AG04450 (cell line): ENCODE results near the gene CCL22. TPM values are rescaled to one million over a fixed set of nuclear protein-coding genes. Genes with fewer than 3 reads are reported as not detected.

Source experiments
- CTCF ChIA-PET: fragments of 300-600, 350-600 bp; formaldehyde crosslinking; extraction: SDS; loops from one replicate; lab custom pipeline; 2022; ENCODE audit warnings: antibody characterized with exemption, inconsistent platforms; lab: Charles Lee
- POLR2A ChIA-PET: fragments of 350-600 bp; formaldehyde crosslinking; extraction: SDS; loops from one replicate; lab custom pipeline; 2021; ENCODE audit warnings: antibody characterized with exemption, inconsistent platforms; lab: Yijun Ruan, JAX
- DNase-seq: peaks from one replicate; pipeline ENCODE4 v3.0.0-alpha.2; 2011; ENCODE audit warnings: low read depth, low spot score
- H3K27ac ChIP-seq: one replicate; pipeline ENCODE4 v1.5.1; 2012; ENCODE audit warnings: low read depth, low read length, control low read depth
- H3K27me3 ChIP-seq: one replicate; pipeline ENCODE4 v1.6.0; 2012; ENCODE audit warnings: low read length; ENCODE audit not compliant: control insufficient read depth, insufficient read depth
- H3K4me3 ChIP-seq: 2 replicates; pipeline ENCODE4 v1.5.1; 2011; ENCODE audit warnings: mild to moderate bottlenecking, low read depth, low read length, control low read depth
- H3K9me3 ChIP-seq: 2 replicates; pipeline ENCODE4 v1.5.1; 2012; ENCODE audit warnings: low read length; ENCODE audit not compliant: control insufficient read depth, insufficient read depth
- polyA plus RNA-seq: library from polyadenylated mRNA; depleted of rRNA; stranded (reverse); fragments of >200 nt; gene quantifications from 2 replicates; pipeline ENCODE4 v1.2.3, GENCODE V29; 2011
- TF ChIP-seq, protein P1 (sequence below): IDR thresholded peaks from 2 replicates; pipeline ENCODE4 v1.5.1; 2011; ENCODE audit warnings: low read depth, low read length, control low read depth, inconsistent platforms

The CCL22 gene
- polyA plus RNA-seq, 1 experiment = not detected

DNA sequence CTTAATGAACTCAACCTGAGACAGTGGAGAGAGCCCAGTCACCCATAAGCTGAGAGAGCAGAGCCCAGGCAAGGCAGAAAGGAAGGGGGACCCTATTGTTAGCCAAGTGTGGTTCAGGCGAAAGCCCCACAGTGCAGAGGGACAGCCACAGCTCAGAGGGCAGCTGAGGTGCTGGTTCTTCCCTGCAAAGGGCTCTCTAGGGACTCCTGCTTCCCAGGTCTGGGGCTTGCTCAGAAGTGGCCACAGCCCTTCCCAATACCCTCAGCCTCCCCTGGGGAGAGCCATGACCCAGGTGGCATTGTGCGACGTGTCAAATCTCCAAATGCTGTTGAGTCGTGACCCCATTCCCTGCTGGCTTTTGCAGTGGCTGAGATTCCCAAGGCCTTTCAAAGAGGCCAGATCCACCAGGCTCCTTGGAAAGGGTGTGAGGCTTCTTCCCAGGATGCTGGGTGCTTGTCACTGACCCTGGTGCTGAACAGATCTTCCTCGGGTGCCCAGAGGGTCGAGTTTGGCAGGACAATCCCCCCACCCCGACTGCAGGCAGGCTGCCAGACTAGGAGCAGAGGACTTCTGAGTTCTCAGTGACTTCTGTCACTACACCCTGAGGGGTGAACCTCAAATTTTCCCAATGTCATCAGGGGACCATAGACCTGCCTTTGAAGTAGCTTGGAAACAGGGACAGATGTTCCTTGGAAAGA is 43.5 kb downstream of the CCL22 start:
- no peak for DNase-seq
- TF ChIP-seq, protein P1, sequence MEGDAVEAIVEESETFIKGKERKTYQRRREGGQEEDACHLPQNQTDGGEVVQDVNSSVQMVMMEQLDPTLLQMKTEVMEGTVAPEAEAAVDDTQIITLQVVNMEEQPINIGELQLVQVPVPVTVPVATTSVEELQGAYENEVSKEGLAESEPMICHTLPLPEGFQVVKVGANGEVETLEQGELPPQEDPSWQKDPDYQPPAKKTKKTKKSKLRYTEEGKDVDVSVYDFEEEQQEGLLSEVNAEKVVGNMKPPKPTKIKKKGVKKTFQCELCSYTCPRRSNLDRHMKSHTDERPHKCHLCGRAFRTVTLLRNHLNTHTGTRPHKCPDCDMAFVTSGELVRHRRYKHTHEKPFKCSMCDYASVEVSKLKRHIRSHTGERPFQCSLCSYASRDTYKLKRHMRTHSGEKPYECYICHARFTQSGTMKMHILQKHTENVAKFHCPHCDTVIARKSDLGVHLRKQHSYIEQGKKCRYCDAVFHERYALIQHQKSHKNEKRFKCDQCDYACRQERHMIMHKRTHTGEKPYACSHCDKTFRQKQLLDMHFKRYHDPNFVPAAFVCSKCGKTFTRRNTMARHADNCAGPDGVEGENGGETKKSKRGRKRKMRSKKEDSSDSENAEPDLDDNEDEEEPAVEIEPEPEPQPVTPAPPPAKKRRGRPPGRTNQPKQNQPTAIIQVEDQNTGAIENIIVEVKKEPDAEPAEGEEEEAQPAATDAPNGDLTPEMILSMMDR = no peak
- CTCF ChIA-PET = no interaction called here
- Histone ChIP-seq H3K4me3 (no peak overlapping the region), H3K27ac (no peak overlapping the region), H3K9me3 (no peaks in the 10 kb centered on the region), H3K27me3 (peaks cover 45% of the 10 kb centered on the region)
- POLR2A ChIA-PET = interaction anchor here (0.7 kb wide), 1 partner anchor 244 kb away, joined by 3 read pairs; no protein-coding TSS in a partner anchor

DNA sequence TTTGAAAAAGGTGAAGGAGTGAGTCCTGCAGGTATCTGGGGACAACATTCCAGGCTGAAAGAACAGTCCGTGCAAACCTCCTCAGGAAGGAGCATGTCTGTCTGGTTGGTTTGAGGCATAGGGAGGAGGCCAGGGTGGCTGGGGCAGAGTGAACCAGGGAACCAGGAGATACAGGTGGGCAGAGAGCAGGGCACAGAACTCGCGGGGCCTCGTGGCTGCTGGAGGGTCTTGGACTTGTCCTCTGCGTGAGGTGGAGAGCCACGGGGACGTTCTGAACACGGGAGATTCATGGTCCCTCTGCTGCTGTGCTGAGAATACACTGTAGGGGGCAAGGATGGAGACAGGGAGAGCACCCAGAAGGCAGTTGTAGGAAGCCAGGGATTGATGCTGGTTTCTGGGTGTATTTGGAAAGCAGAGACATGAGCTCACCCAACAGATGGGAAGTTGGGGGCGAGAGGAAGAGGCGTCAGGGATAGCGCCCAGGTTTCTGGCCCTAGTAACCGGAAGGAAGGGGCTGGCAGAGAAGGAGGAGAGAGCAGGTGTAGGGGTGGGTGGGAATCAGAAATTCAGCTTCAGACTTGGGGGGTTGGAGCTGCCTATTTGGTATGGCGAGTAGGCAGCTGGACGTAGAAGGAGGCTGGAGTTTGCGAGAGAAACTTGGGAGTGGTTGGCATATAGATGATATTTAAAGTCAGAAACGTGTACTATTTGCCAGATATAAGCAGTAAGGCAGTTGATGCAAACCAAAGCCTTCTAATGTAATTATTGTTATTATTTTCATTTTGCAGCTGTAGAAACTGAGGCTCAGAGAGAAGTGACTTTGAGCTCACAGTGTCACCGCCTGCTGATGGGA is 45.6 kb downstream of the CCL22 start, which contains the start of gene CCL17:
TSS of gene CCL17 (plus strand) at position 803 of the 853 bp plus-strand sequence. CDS start 9,166 bp downstream, outside the sequence.
- DNase-seq = no peak
- H3K27ac ChIP-seq = no peak within 1 kb of the TSS

DNA sequence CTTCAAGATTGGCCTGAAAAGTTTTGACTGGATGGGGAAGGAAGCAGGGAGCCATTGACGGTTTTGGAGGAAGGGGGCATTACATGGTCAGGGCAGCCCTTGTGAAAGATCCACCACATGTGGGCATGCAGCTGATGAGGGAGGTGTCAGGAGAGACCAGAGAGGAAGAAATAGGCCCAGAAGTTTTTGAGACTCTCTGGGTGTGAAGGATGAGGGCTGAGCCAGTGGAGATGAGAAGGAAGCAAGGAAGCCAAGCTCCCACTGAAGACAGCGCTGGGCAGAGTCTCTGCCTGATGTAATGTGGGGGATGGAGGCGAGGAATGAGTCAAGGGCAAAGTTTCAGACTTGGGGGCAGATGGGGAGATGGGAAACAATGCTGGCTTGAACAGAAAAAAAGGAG is 46.5 kb downstream of the CCL22 start:
- DNase-seq = no peak
- TF ChIP-seq, protein P1 = no peak
- Histone ChIP-seq H3K27me3 (peaks cover 48% of the 10 kb centered on the region), H3K9me3 (no peaks in the 10 kb centered on the region), H3K4me3 (no peak overlapping the region), H3K27ac (no peak overlapping the region)
- CTCF ChIA-PET = interaction anchor here (1.5 kb wide), 1 partner anchor 13 kb away, joined by 13 read pairs; no protein-coding TSS in a partner anchor
- POLR2A ChIA-PET = no interaction called here

More for the DNA sequence above, 45.6 kb downstream of the CCL22 start, which contains the start of gene CCL17:
- ChIA-PET CTCF (interaction anchor here (1.5 kb wide), 1 partner anchor 14 kb away, joined by 13 read pairs; no protein-coding TSS in a partner anchor), POLR2A (interaction anchor here (0.6 kb wide), 1 partner anchor 83 kb away, joined by 4 read pairs; no protein-coding TSS in a partner anchor)
- no peak within 1 kb of the TSS for H3K4me3 ChIP-seq
- TF ChIP-seq, protein P1 = no peak
- peaks cover 48% of the 10 kb centered on the region for H3K27me3 ChIP-seq
- no peaks in the 10 kb centered on the region for H3K9me3 ChIP-seq

DNA sequence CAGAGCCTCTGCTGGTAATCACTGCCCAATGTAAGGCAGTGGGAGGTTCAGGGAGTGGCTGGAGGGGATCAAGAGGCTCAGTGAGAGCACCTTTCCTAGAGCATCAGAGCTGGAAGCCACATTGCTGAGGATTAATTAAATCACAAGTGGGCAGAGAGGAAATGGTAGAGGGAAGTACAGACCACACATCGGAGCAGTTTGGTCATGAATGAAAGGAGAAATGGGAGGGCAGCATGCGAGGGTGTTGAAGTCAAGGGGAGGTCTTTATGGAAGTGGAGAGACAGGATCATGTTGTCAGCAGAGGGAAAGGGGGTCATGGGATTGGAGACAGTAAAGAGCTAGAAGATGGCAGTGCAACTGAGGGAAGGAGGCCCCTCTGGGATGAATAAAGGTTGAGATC is 48.3 kb downstream of the CCL22 start:
- CTCF ChIA-PET = no interaction called here

More for the DNA sequence above, 48.3 kb downstream of the CCL22 start:
- no peaks in the 10 kb centered on the region; the same call in 1 of the 2 replicates for H3K9me3 ChIP-seq
- no peak for DNase-seq
- H3K27me3 ChIP-seq = peaks cover 57% of the 10 kb centered on the region
- TF ChIP-seq, protein P1 = no peak
- H3K4me3 ChIP-seq = no peak overlapping the region
- H3K27ac ChIP-seq = no peak overlapping the region
- POLR2A ChIA-PET = no interaction called here
